HG02571 (cell line): ENCODE data around the gene SGSM1.

ENCODE experiments used
- ATAC-seq: cut with Tn5 transposase; IDR thresholded peaks from one replicate; pipeline ENCODE4 v1.9.1; 2021; ENCODE audit warnings: mild to moderate bottlenecking, moderate library complexity; ENCODE audit not compliant: unreplicated experiment

The SGSM1 gene

GRCh38 chr22:24807284-24807950 lies 1.4 kb downstream of the SGSM1 start:
- no peak for ATAC-seq

- ATAC-seq, result no peak
Observed at GRCh38 chr22:24809331-24809730, 3.3 kb downstream of the SGSM1 start.

- ATAC-seq, result no peak
Observed at GRCh38 chr22:24810043-24810749, 4.2 kb downstream of the SGSM1 start.

GRCh38 chr22:24812950-24813775 lies 7.2 kb downstream of the SGSM1 start:
- no peak for ATAC-seq

GRCh38 chr22:24813861-24814770 lies 8.1 kb downstream of the SGSM1 start:
- no peak for ATAC-seq

- no peak for ATAC-seq
Observed at GRCh38 chr22:24816806-24817205, 10.8 kb downstream of the SGSM1 start.

GRCh38 chr22:24819487-24819886 lies 13.5 kb downstream of the SGSM1 start:
- no peak for ATAC-seq

GRCh38 chr22:24819911-24820461 lies 14.0 kb downstream of the SGSM1 start:
- no peak for ATAC-seq

GRCh38 chr22:24822471-24822870 lies 16.5 kb downstream of the SGSM1 start:
- ATAC-seq, result no peak

GRCh38 chr22:24823787-24824186 lies 17.8 kb downstream of the SGSM1 start:
- ATAC-seq, result no peak

- ATAC-seq, result no peak
Observed at GRCh38 chr22:24824250-24824649, 18.2 kb downstream of the SGSM1 start.

- no peak for ATAC-seq
Observed at GRCh38 chr22:24824915-24825314, 18.9 kb downstream of the SGSM1 start.

- no peak for ATAC-seq
Observed at GRCh38 chr22:24826710-24827285, 20.8 kb downstream of the SGSM1 start.

GRCh38 chr22:24827296-24827695 lies 21.3 kb downstream of the SGSM1 start:
- ATAC-seq, result no peak

GRCh38 chr22:24830205-24830979 lies 24.4 kb downstream of the SGSM1 start:
- no peak for ATAC-seq

- ATAC-seq, result no peak
Observed at GRCh38 chr22:24831687-24832086, 25.7 kb downstream of the SGSM1 start.

- no peak for ATAC-seq
Observed at GRCh38 chr22:24833881-24834495, 28.0 kb downstream of the SGSM1 start.

- no peak for ATAC-seq
Observed at GRCh38 chr22:24834845-24835570, 29.0 kb downstream of the SGSM1 start.
